ENCODE measurements around the gene ROPN1.
"Not testable (repeated sequence)": the region's sequence is repeated elsewhere in the genome, so short reads cannot be mapped to it uniquely, and the experiment has no call there.

Gene ROPN1

DNA sequence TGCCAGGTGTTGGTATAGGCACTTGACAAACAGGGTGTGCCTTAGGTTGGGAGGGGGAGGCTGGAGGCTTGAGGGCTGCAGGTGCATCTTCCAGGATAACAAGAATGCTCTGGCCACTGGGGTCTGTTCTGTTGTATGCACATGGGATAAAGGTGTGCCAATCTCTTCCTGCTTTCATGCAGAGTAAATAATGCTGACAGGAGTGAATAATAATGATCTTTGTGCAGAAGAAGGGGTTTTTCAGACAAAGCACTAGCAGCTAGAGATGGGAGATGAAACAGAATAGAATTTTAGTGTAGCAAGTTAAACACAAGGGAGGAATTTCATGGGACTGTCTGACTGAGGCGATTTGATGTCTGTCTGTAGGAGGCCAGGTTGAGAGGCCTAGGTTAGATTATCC lies 1.9 kb upstream of the ROPN1 start:
- no peak for DNase-seq

DNA sequence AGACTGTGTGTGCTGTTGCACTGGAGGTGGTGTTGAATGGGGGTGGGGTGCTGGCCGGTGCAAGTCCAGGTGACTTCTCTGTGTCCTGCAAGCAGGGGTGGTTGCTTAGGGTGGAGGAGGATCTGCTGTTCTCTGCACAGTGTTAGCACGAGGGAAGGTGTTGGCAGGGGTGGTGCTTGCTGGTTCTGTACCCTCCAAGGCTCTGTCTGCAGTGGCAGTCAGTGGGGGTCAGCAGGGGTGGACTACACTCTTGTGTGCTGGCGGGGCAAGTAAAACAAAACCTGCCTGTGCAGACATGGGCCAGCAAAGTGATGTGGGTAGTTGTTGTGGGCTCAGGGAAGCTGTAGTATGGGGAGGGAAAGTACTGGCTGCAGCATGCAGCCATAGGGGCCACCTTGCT lies 5.5 kb downstream of the ROPN1 start:
- no peak for DNase-seq

DNA sequence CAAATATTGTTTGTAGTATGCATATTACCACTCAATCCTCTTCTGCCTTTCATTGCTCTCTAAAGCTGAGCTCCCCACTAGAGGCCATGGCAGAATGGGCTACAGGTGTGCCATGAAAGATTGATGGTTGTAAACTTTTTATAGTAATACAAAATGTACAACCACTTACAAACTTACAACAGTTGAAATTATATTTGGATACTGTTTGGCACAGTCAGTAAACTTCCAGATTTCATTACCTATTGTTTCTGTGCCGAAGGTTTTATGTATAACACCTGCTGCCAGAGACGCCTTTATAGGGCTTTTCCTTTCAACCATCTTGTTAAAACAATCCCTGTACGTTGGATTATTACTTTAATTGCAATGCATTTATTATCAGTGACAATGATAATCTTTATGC lies 7.0 kb downstream of the ROPN1 start:
- DNase-seq = no peak

DNA sequence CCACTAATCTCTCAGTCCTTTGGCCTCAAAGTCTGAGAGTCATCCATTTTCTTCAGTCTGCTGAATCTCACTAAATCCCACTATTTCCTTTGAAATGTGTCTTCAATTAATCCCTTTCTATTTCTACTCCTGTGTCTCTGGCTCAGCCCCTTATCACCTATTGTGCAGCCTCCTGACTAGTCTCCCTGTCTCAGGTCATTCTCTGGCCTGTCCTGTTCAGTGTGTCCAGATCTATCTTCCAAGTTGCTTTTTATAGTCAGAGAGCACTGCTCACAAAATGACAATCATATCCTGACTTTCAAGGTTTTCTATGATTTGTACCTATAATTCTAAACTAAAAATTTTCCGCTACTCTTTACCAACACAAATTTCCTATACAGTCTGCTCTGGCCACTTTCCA lies 7.6 kb downstream of the ROPN1 start:
- DNase-seq = no peak

DNA sequence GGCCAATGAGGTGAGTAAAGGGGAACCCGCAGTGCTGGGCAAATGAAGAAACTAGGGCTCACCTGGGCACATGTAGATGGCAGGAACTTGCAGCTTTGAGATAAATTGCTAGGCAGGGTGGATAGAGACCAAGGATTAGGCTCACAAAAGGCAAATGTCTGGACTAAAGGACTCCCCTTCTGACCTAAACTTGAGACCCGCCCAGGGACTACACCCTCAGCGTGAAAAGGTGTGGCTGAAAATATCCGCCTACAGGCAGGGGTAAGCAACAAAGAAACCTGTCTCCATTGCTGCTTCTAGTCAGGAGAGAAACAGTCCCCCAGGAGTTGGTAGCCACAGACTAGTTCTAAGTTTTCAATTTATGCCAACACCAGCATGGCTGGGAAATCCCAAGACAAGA lies 10.6 kb downstream of the ROPN1 start:
- not testable (repeated sequence) for DNase-seq

DNA sequence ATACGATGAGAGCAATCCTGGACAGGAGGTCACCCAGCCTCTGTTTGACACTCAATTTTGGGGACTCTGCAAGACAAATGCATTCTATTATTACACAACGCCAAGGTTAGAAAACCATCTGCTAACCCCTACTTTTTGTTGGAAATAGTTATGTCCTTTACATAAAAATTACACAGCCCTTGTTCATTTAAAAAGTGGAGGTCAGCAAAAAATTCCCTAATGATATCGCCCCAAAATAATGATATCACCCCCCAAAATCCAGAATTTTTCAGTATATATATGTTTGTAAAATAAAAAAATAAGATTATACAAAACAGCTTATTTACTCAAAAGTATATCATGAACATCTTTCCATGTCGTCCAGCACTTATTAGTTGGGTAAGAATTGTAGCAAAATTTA lies 11.4 kb downstream of the ROPN1 start:
- no peak for DNase-seq

DNA sequence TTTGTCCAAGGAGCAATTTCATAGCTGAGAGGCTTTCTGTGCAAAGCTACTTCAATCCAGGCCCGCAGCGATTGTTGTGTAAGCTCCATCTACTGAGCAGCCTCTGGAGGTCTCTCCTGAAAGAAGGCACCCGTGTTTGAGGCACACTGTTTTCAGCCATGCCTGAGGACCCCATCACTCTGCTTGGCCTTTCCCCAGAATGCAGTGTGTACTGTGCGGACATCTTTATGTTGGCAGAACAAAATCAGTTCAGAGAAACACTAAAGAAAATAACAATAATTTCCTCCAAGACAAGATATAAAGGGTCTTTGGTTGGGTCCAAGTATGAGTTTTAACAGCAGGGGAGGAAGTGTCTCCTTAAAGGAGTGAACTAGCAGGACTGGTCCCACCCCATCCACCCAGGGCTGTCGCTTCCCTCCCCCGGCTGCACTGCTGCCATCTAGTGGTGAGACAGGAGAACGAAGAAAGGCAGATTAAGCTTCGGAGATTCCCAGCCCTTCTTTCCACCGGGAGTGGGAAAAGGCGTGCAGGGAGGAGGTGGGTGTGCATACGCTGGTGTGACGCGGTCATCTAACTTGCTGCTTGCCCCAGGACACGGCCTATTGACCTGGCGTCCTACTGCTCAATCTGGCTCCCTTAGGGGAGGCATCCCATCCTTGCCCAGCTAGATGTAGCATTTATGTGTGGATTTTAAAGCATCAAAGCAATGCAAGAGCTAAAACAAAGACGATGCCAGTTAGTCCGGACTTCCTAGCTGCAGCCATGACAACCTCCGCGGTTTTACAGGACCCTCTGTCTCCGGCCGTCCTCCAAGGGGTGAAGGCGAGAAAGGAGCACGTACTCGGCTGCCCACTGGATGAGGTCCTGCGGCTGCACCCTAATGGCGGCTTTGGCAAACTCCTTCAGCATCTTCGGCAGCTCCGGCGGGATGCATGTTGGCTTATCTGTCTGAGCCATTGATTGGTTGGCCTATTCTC lies 12.1 kb downstream of the ROPN1 start:
- DNase-seq = peak; percentile 74

DNA sequence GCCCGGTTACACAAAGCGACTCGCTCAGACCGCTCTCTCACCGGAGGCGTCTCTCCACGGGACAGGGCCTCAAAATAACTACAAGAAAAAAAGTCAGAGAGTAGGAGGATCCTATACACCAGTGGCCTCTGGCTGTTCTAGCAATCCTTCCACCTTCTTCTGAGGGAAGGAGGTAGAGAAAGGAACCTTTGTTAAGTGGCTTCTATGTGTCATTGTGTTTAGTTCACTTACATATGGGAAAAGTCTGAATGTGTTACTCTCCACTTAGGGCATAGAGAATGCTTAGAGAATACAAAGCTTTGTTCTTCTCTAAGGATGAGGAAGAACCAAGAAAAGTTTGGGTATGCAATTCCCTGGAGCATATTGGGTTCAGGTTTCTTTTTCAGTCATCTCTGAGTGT lies 15.0 kb downstream of the ROPN1 start:
- not testable (repeated sequence) for DNase-seq

DNA sequence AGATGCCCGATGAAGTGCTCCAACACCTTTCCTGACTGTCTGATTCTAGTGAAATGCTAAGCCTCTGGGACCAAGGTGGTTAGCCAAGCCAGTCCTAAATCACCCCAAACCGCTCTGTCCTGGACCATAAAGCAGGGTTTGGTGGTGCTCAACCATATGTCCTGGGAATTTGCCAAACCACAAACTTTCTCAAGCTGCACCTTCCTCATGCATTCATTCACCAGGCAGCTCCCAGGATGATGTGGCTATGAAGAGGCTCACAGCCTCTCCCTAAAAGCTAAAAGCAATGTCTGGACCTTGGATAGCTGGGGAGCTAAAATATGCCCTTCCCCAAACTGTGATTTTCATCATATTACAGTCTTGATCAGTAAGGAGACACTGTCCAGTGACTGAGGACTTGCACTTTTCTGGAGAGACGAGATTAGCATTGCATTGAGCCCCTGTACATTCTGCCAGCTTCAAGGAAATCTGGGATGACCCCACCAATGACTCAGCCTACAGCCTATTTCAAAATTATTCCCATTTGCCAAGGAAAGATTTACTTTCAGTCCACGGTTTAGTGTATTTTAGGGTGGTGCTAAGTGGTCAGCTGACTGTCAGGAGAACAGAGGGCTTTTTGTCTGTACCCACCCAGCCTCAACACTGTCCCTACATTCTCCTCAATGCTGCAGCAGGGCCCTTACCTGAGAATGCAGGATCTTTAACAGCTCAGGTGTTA lies 15.6 kb downstream of the ROPN1 start:
- DNase-seq = not testable (repeated sequence)

DNA sequence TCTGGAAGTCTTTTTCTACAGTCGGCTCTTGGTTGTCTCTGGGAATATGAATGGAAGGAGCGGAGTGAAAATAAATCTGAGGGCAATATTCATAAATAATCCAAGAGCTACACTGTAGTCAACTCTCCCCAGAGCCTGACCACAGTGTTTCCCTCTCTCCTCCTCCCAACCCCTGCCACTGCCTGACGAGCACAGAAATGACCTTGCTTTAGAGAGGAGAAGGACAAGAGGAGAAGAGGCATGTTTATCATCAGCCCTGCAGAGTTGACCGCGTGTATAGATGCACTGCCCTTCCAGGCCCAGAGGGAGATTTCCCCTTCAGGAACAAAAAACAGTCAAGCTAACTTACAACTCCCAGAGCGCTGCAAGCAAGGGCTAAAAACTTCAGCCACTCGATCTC lies 16.9 kb downstream of the ROPN1 start:
- DNase-seq = not testable (repeated sequence)

DNA sequence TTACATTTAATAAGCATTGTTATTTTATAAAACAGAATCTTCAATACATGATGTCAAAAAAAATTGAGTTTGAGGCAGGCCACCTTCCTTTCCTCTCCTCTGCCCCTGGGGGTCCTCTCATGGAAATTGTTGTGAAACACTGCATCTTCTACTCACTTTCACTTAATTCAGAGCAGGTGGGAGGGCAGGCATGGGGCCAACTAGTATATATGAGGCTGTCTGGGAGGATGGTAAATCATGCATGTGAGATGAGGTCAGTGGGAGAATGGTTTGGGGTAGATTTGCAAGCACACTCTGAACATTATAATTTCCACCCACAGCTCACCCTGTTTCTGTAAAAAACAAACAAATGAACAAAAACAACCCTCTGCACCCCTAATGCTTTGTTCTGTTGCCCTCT lies 20.5 kb downstream of the ROPN1 start:
- DNase-seq = no peak

DNA sequence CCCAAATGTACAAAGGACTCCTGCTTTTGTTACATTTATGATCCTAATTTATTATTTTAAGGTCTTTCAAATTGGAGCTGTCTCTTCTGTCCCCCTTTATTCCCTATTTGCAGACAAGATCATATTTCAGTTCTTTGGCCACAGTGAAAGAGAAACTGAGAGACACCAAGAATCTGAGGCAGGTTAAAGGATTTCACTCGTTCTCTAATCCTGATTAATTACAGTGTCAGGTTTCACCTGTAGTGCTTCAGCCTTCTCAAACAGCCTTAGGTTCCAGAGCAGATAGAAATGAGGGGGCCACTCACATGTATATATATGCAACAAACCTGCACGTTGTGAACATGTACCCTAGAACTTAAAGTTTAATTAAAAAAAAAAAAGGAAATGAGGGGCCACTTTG lies 24.7 kb downstream of the ROPN1 start:
- not testable (repeated sequence) for DNase-seq

DNA sequence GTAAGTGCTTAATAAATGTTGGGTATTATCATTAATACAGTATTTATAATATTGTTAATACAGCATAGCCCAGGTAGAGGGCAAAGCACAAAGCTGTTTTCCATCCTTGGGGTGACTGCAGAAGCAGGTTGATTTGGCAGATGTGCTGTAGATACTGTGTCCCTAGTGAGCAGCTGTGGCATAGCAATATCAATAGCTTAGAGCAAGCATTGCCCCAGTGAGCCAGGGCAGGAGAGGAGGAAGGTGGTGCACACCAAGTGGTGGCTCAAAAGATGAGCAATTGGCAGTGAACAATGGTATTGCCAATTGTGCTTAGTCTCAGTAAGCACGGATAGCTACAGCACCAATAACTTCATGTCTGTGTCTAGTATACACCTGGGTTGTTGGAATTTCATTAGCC lies 25.1 kb downstream of the ROPN1 start:
- not testable (repeated sequence) for DNase-seq

DNA sequence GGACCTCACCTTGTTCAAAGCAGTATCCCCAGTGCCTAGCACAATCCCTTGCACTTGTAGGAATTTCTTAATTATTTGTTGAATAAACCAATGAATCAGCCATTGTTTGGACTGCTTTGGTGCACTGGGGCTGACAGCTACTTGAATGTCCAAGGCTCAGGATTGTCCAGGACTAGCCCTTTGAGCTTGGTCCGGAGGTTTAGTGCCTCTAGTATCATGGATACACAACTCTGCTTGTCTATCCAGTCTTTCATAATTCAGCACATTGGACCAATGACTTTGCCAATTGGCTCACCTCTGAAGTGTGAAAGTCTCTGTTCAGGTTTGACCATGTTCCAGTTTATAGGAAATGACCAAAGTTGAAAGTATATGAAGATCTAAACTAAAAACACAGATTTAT lies 27.1 kb downstream of the ROPN1 start:
- not testable (repeated sequence) for DNase-seq

DNA sequence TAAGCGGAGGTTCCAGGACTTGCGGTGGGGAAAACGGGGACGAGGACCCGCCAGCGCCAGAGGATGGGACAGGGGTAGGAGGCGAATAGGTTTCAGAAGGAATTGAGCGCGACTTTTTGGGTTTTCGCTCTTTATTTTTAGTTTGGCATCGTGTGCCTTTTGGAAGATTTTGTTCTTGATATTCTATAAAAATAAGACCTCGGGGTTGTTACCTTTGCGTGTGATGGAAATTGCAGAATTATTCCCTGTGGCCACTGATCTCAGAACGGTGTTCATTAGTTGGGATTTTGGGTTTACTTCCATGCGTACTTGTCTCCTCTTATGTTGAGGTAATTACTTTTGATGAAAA lies 30.4 kb downstream of the ROPN1 start:
- DNase-seq = no peak

DNA sequence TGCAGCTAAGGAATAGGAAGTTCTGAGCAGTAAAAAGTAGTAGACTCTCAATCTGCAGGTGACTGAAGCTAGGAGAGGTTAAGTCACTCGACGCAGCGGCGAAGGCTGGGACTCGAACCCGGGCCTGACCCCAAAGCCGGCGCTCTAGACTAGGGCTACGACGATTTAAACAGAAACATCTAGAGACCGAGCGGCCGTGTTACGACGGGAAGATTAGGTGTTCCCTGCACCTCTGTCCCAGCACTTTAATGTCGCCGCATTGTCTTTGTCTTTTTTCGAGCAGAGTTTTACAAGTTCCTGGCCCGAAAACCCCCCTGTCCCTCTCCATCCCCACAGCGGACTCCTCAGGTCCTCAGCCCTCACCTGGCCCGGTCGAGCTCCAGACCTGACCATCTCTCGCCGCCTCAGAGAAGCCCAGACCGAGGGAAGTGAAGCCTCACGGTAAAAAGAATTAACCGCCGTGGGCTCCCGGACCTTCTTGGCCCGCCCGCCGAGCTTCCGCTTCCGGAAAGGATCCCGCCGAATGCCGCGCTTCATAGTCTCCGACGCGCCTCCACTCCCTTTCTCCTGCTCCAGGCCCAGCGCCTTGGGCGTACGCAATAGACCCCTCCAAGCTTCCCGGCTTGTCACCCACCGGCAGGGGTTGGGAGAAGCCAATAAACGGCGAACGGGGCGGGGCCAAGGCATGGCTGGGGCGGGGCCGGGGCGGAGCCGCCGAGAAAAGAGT lies 31.0 kb downstream of the ROPN1 start, which contains the start of gene CCDC14:
TSS of gene CCDC14 (minus strand) at position 449 of the 727 bp plus-strand sequence. CDS start at position 393, 56 bp downstream.
- DNase-seq = peak; percentile 81

DNA sequence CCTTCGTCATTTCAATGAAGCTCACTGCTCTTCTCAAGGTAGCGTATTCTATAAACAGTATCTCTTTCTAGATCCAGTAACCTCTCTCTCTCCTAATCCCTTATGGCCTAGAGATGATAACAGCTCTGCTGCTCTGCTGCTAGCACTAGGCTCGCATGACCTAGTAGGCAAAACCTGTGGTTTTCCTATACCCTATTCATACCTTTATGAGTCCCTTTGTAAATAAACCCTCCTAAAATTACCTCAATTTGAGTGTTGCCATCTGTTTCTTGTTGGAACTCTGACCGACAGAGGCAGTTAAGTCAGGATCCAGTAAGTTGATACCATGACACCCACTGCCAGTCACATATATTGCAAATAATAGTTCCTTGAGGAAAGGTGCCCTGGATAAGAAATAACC lies 38.2 kb downstream of the ROPN1 start:
- DNase-seq = no peak

DNA sequence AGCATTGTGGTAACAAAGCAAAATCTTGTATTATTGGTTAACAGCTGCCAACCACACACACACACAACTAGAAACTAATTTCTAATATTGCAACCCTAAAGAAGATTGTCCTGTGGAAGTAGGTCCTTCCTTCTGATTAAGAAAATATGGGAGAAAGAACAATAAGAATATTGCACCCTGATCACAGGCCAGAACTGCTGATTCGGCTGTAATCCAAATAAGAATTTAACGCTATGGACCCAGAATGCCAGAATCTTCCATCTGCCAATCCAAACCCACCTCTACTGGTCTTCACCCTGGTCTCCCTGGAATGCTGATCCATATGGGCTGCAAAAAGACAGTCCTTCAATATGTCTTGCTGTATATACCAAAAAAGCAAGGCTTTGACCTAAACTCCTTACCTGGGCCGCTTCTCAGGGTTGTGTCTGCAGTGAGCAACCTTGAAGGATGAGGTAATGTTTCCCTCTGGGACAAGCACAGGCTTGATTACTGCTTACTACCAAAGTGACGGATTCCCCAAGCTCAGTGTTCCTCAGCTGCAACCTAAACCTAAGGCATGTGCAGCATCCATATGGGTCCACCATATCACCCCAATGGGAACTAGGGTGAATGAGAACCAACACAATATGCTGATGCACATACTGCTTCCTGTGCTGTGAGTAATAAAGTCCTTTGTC lies 38.9 kb downstream of the ROPN1 start:
- no peak for DNase-seq

DNA sequence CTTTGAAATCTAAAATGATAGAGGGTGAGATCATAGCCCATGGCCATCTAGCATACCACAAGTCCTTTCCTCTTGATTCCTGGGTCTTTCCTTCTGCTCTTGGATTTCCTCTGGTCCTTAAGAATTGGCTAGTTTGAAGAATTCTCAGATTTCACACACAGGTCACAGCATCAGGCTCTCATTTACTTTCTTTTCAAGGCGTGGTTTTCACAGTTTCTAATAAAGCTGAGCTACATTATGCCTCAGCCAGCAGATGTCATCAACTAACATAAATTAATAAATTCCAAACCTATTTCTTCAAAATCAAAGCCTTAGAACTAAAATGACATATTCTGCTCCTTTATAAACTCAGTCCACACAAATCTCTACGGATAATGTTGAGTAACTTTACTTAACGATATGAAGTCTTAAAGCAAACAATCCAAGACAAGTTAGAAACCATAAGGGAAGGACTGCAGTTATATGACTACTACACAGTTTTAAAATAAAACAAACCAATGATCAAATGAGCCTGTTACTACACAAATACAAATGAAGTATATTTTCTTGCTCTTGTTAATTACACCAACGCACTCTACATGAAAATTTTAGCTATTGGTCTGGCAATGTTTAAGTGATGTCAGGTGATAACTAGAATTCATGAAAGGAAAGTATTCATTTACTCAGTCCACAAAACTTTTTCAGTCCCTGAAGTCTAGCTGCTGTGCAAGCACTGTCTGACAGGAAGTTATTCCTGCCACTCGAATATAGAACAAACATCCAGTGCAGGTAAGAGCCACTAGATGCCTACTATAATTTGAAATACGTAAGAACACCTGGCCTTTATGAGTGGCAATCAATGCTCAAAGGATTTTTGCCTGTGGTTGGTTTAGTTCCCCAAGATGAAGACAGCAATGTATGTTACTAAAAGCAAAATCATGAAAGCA lies 40.1 kb downstream of the ROPN1 start:
- no peak for DNase-seq

DNA sequence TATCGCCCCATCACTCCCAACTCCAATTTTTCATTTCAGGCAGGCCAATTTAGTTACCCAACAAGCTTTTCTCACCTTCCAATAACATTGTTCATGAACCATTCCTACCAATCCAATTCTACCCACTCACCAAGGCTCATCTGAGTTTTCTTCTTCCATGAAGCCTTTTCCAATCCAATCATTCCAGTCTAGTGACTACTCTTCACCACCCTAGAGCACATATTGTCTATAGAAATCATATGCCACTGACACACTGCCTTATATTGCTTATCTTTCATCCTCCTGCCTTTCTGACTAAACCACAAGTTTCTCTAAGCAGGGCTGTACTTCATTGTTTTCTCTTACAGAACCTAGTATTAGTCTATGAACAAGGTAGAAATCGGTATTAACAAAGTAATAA lies 42.3 kb downstream of the ROPN1 start:
- DNase-seq = no peak

DNA sequence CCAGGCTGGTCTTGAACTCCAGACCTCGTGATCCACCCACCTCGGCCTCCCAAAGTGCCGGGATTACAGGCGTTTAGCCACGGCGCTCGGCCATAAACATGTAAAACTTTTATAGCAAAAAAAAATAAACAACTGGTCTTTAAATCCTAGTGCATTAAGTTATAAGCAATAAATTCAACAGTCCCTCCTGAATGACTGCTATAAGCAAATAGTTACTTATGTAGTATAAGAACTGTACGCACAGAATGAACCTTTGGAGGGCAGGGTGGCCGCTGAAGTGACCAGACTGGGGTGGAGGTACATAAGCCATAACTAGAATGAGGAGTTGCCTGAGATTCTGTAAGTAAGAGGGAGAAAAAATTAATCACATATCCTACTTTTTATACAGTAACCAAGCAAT lies 43.5 kb downstream of the ROPN1 start:
- no peak for DNase-seq

DNA sequence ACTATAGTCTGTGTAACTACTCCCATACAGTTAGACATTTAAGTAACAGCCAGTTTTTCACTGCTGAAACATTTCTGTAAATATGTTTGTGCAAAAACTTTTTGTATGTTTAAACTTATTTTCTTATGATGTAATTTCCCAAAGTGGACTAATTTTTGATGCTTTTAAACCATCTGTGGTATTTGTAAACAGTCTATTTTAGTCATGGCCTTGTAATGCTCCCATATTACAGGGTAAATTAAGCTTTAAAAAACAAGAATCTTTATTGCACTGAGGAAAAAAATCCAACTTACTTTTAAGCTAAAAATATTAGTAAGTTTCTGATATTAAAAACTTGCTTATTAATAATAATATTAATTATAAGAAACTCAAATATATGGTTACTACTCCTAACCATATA lies 44.4 kb downstream of the ROPN1 start:
- no peak for DNase-seq
